DMS53 (cell line): Measurements from ENCODE around the gene TUFT1.
"Not testable (repeated sequence)": the region's sequence is repeated elsewhere in the genome, so short reads cannot be mapped to it uniquely, and the experiment has no call there.

Source experiments
- DNase-seq: peaks from one replicate; lab custom pipeline; 2025; lab: John Stamatoyannopoulos, UW

TUFT1 gene

GRCh38 chr1:151579436-151580225 lies 39.5 kb downstream of the TUFT1 start:
- DNase-seq: no peak

GRCh38 chr1:151581451-151581850 lies 41.3 kb downstream of the TUFT1 start:
- DNase-seq: no peak

- DNase-seq: no peak
These were observed 41.8 kb downstream of the TUFT1 start for GRCh38 chr1:151581921-151582320.

- no peak for DNase-seq
These were observed 43.7 kb downstream of the TUFT1 start for GRCh38 chr1:151583796-151584195.

GRCh38 chr1:151584278-151584677 lies 44.2 kb downstream of the TUFT1 start:
- DNase-seq: no peak

GRCh38 chr1:151584780-151585179 lies 44.7 kb downstream of the TUFT1 start:
- DNase-seq: no peak

- peak; percentile 77 for DNase-seq
These were observed 45.5 kb downstream of the TUFT1 start for GRCh38 chr1:151585622-151586021.

- DNase-seq: no peak
These were observed 50.9 kb downstream of the TUFT1 start for GRCh38 chr1:151590961-151591360.

GRCh38 chr1:151593730-151594129 lies 53.6 kb downstream of the TUFT1 start:
- peak; percentile 54 for DNase-seq

- DNase-seq: peak; percentile 93
These were observed 54.1 kb downstream of the TUFT1 start for GRCh38 chr1:151594143-151594625.

- DNase-seq: no peak
These were observed 56.3 kb downstream of the TUFT1 start for GRCh38 chr1:151596166-151596953.

- not testable (repeated sequence) for DNase-seq
These were observed 62.4 kb downstream of the TUFT1 start for GRCh38 chr1:151602550-151602949.

- DNase-seq: no peak
These were observed 64.2 kb downstream of the TUFT1 start for GRCh38 chr1:151604291-151604690.

- peak; percentile 79 for DNase-seq
These were observed 66.3 kb downstream of the TUFT1 start for GRCh38 chr1:151606384-151606783.

- no peak for DNase-seq
These were observed 66.7 kb downstream of the TUFT1 start for GRCh38 chr1:151606857-151607256.

GRCh38 chr1:151610142-151610541 lies 70.0 kb downstream of the TUFT1 start:
- DNase-seq: no peak

GRCh38 chr1:151611288-151611790 lies 71.2 kb downstream of the TUFT1 start:
- DNase-seq: peak; percentile 70

GRCh38 chr1:151611832-151612500 lies 71.9 kb downstream of the TUFT1 start, which contains the start of gene SNX27:
Gene SNX27 (plus strand): TSS chr1:151612050. CDS start chr1:151612202, 152 bp downstream.
- peak; percentile 96 for DNase-seq

GRCh38 chr1:151612501-151613281 lies 72.6 kb downstream of the TUFT1 start:
- DNase-seq: peak; percentile 34

- no peak for DNase-seq
These were observed 73.2 kb downstream of the TUFT1 start for GRCh38 chr1:151613282-151613780.
